Liver (tissue), 3 donors: ENCODE data around the gene REG1B.
"Not testable (repeated sequence)": the region's sequence is repeated elsewhere in the genome, so short reads cannot be mapped to it uniquely, and the experiment has no call there.

Source experiments
- EGR1 ChIP-seq, 2 donors: IDR thresholded peaks; 2 replicates each; pipeline ENCODE4 v1.6.1; 2016 to 2018; ENCODE audit warnings: antibody characterized with exemption in 2 of 2, low read depth in 2 of 2
- HNF4G ChIP-seq: IDR thresholded peaks from 2 replicates; pipeline ENCODE4 v1.6.1; 2016; ENCODE audit warnings: antibody characterized with exemption
- TAF1 ChIP-seq: conservative IDR thresholded peaks from 2 replicates; pipeline ENCODE4 v1.6.1; 2016; ENCODE audit warnings: antibody characterized with exemption, mild to moderate bottlenecking
- YY1 ChIP-seq: IDR thresholded peaks from 2 replicates; pipeline ENCODE4 v1.6.1; 2016; ENCODE audit warnings: antibody characterized with exemption, mild to moderate bottlenecking
- TF ChIP-seq, protein P1 (sequence below): fragments of 150-350 bp; IDR thresholded peaks from 2 replicates; pipeline ENCODE4 v1.5.1; 2017; ENCODE audit warnings: improper control_type of control experiment, low read depth, low read length; ENCODE audit not compliant: missing input control
- donor health status: healthy.
- donor health status: healthy.

DNA sequence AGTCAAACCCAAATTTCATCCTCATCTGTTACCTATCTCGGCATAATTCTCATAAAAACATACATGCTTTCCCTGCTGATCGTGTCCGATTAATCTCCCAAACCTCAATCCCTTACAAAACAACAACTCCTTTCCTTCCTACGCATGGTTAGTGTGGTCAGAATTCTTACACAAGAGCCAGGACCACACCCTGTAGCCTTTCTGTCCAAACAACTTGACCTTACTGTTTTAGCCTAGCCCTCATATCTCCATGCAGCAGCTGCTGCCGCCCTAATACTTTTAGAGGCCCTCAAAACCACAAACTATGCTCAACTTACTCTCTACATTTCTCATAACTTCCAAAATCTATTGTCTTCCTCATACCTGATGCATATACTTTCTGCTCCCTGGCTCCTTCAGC, 33.0 kb downstream of the REG1B start:
- not testable (repeated sequence) for TF ChIP-seq EGR1 (IDR thresholded peaks at IDR 0.05; ENCODE audit: low read depth in 2 of 2); TAF1; HNF4G; YY1
- TF ChIP-seq, protein P1, sequence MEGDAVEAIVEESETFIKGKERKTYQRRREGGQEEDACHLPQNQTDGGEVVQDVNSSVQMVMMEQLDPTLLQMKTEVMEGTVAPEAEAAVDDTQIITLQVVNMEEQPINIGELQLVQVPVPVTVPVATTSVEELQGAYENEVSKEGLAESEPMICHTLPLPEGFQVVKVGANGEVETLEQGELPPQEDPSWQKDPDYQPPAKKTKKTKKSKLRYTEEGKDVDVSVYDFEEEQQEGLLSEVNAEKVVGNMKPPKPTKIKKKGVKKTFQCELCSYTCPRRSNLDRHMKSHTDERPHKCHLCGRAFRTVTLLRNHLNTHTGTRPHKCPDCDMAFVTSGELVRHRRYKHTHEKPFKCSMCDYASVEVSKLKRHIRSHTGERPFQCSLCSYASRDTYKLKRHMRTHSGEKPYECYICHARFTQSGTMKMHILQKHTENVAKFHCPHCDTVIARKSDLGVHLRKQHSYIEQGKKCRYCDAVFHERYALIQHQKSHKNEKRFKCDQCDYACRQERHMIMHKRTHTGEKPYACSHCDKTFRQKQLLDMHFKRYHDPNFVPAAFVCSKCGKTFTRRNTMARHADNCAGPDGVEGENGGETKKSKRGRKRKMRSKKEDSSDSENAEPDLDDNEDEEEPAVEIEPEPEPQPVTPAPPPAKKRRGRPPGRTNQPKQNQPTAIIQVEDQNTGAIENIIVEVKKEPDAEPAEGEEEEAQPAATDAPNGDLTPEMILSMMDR = not testable (repeated sequence)
